SK-N-SH (cell line): ENCODE results near the gene MIPEP. TPM values are rescaled to one million over a fixed set of nuclear protein-coding genes. Genes with fewer than 3 reads are reported as not detected.

Experiments
- CTCF ChIA-PET: fragments of 300-600, 350-600 bp; formaldehyde crosslinking; extraction: SDS; loops from one replicate; lab custom pipeline; 2021; lab: Yijun Ruan, JAX
- POLR2A ChIA-PET: fragments of 350-600 bp; sonication (Branson Sonifier 250); formaldehyde crosslinking; extraction: SDS; loops from one replicate; lab custom pipeline; 2020; ENCODE audit warnings: antibody characterized with exemption, inconsistent platforms; lab: Yijun Ruan, JAX
- DNase-seq: peaks from one replicate; pipeline ENCODE4 v3.0.0; 2012
- H2AFZ ChIP-seq: fragments of 200-600 bp; sonication (generic); 2 replicates; pipeline ENCODE4 v1.8.1; 2016; ENCODE audit warnings: antibody characterized with exemption, mild to moderate bottlenecking, low read depth
- H3F3A ChIP-seq: fragments of 200-600 bp; sonication (generic); replicated peaks from 2 replicates; pipeline ENCODE3; 2016; ENCODE audit warnings: antibody characterized with exemption, mild to moderate bottlenecking; ENCODE audit not compliant: insufficient read depth
- H3K27ac ChIP-seq, 2 experiments: fragments of 200-500 bp in 1 of 2; fragments of 200-600 bp in 1 of 2; sonication (Bioruptor generic) in 1 of 2; sonication (generic), shearing (Covaris generic) in 1 of 2; 2 replicates each; pipeline versions ENCODE4 v1.5.1 to v1.6.1; 2014 to 2016; ENCODE audit warnings: low read depth in 2 of 2, inconsistent platforms in 1 of 2, low read length in 1 of 2, mild to moderate bottlenecking in 1 of 2, mixed read lengths in 1 of 2
- H3K27me3 ChIP-seq: fragments of 200-600 bp; sonication (generic), shearing (Covaris generic); 2 replicates; pipeline ENCODE4 v1.6.1; 2016; ENCODE audit warnings: mixed run types; ENCODE audit not compliant: insufficient read depth
- H3K36me3 ChIP-seq, 2 experiments: fragments of 200-500 bp in 1 of 2; fragments of 200-600 bp in 1 of 2; sonication (Bioruptor generic) in 1 of 2; sonication (generic) in 1 of 2; replicated peaks in 1 of 2; 2 replicates each; pipeline versions ENCODE3 to v1.5.1; 2014 to 2016; ENCODE audit warnings: low read length in 1 of 2, mild to moderate bottlenecking in 1 of 2; ENCODE audit not compliant: insufficient read depth in 2 of 2, control insufficient read depth in 1 of 2
- H3K4me1 ChIP-seq, 2 experiments: fragments of 200-500 bp in 1 of 2; fragments of 200-600 bp in 1 of 2; sonication (Bioruptor generic) in 1 of 2; sonication (generic), shearing (Covaris generic) in 1 of 2; 2 replicates each; pipeline versions ENCODE4 v1.5.1 to v1.6.1; 2014 to 2016; ENCODE audit warnings: low read depth in 1 of 2, low read length in 1 of 2, mixed run types in 1 of 2; ENCODE audit not compliant: insufficient read depth in 2 of 2, control insufficient read depth in 1 of 2
- H3K4me2 ChIP-seq: fragments of 200-600 bp; sonication (generic), shearing (Covaris generic); 2 replicates; pipeline ENCODE4 v1.6.1; 2017; ENCODE audit warnings: mixed run types
- H3K4me3 ChIP-seq, 2 experiments: fragments of 200-500 bp in 1 of 2; fragments of 200-600 bp in 1 of 2; sonication (Bioruptor generic) in 1 of 2; sonication (generic), shearing (Covaris generic) in 1 of 2; 2 replicates each; pipeline versions ENCODE4 v1.5.1 to v1.8.1; 2014 to 2016; ENCODE audit warnings: low read depth in 2 of 2, inconsistent platforms in 1 of 2, low read length in 1 of 2, mild to moderate bottlenecking in 1 of 2, mixed read lengths in 1 of 2, moderate library complexity in 1 of 2
- H3K79me2 ChIP-seq: fragments of 200-600 bp; sonication (generic); 2 replicates; pipeline ENCODE4 v1.8.1; 2017; ENCODE audit warnings: mild to moderate bottlenecking; ENCODE audit not compliant: insufficient read depth
- H3K9ac ChIP-seq: fragments of 200-600 bp; sonication (generic); 2 replicates; pipeline ENCODE4 v1.6.1; 2017; ENCODE audit warnings: mixed run types
- H3K9me2 ChIP-seq: fragments of 200-600 bp; sonication (generic); 2 replicates; pipeline ENCODE4 v1.6.1; 2017; ENCODE audit warnings: mixed run types
- H3K9me3 ChIP-seq: fragments of 200-600 bp; sonication (generic); 2 replicates; pipeline ENCODE4 v1.6.1; 2017; ENCODE audit warnings: mixed run types, mild to moderate bottlenecking, moderate library complexity
- H4K20me1 ChIP-seq: fragments of 200-600 bp; sonication (generic); 2 replicates; pipeline ENCODE4 v1.6.1; 2017; ENCODE audit warnings: mild to moderate bottlenecking, mixed run types; ENCODE audit not compliant: insufficient read depth
- CTCF ChIP-seq: fragments of 200-600 bp; sonication (generic); IDR thresholded peaks from 2 replicates; pipeline ENCODE4 v1.6.1; 2017; ENCODE audit warnings: antibody characterized with exemption, mild to moderate bottlenecking, moderate library complexity
- ELF1 ChIP-seq: IDR thresholded peaks from 2 replicates; pipeline ENCODE4 v1.4.0; 2012
- EZH2phosphoT487 ChIP-seq: fragments of 200-600 bp; sonication (generic); IDR thresholded peaks from 2 replicates; pipeline ENCODE4 v1.6.1; 2017; ENCODE audit warnings: low read depth, mixed run types, mild to moderate bottlenecking, antibody characterized with exemption, moderate library complexity, borderline replicate concordance
- GABPA ChIP-seq: IDR thresholded peaks from 2 replicates; pipeline ENCODE4 v1.4.0; 2012; ENCODE audit warnings: low read depth, mild to moderate bottlenecking
- MAX ChIP-seq: IDR thresholded peaks from 2 replicates; pipeline ENCODE4 v1.4.0; 2012; ENCODE audit warnings: low read depth
- MXI1 ChIP-seq: IDR thresholded peaks from 2 replicates; pipeline ENCODE4 v1.6.1; 2012; ENCODE audit warnings: mild to moderate bottlenecking, low read depth, low read length, improper control_type of control experiment
- NRF1 ChIP-seq: IDR thresholded peaks from 2 replicates; pipeline ENCODE4 v1.6.1; 2012; ENCODE audit warnings: low read depth, mild to moderate bottlenecking, low read length
- PBX3 ChIP-seq: IDR thresholded peaks from 2 replicates; pipeline ENCODE4; 2012
- REST ChIP-seq: IDR thresholded peaks from 2 replicates; pipeline ENCODE4 v1.6.1; 2012; ENCODE audit warnings: mild to moderate bottlenecking, low read depth, low read length, moderate library complexity
- TAF1 ChIP-seq: IDR thresholded peaks from 2 replicates; pipeline ENCODE4 v1.6.1; 2012; ENCODE audit warnings: low read depth, mild to moderate bottlenecking, low read length, moderate library complexity, borderline replicate concordance
- TCF12 ChIP-seq: IDR thresholded peaks from 2 replicates; pipeline ENCODE4 v1.4.0; 2012
- TEAD4 ChIP-seq: IDR thresholded peaks from 2 replicates; pipeline ENCODE4 v1.4.0; 2012; ENCODE audit warnings: mild to moderate bottlenecking, borderline replicate concordance; ENCODE audit not compliant: insufficient read depth
- YY1 ChIP-seq: IDR thresholded peaks from 2 replicates; pipeline ENCODE4 v1.4.0; 2012; ENCODE audit warnings: low read depth, mild to moderate bottlenecking
- ZBTB33 ChIP-seq: IDR thresholded peaks from 2 replicates; pipeline ENCODE4 v1.4.0; 2012; ENCODE audit warnings: low read depth, borderline replicate concordance
- WGBS: methylation state at CpG from one replicate; pipeline ENCODE4 v1.1.6; 2017; ENCODE audit warnings: low lambda C conversion rate; 5-methylcytosine and 5-hydroxymethylcytosine counted together
- polyA plus RNA-seq, 3 experiments: library from polyadenylated mRNA; depleted of rRNA; stranded (reverse); fragments of >200 nt; gene quantifications; 2 replicates each; pipeline ENCODE4 v1.2.3, GENCODE V29; 2012

The MIPEP gene
- polyA plus RNA-seq, 1 of the 3 experiments (the other 2 are of a cell fraction) = 12.7 TPM

- peaks cover 2 to 3% of the 10 kb centered on the region in 2 experiments for H3K36me3 ChIP-seq
- H3K4me3 ChIP-seq = no peak overlapping the region
- DNase-seq = no peak
- WGBS = 83% methylated on average over 1 of the region's 1 CpG
- no peaks in the 10 kb centered on the region for H3K27me3 ChIP-seq
- no peak overlapping the region for H2AFZ ChIP-seq
- no peak overlapping the region for H3K9ac ChIP-seq
- no peaks in the 10 kb centered on the region for H3K79me2 ChIP-seq
- H3K27ac ChIP-seq = no peak overlapping the region
- CTCF ChIA-PET = no interaction called here
- no peak for TF ChIP-seq EZH2phosphoT487
- TF ChIP-seq REST = no peak
- no peak for TF ChIP-seq MAX
- TF ChIP-seq ELF1 = no peak
- no peak for TF ChIP-seq CTCF
- no peak for TF ChIP-seq PBX3
- TF ChIP-seq NRF1 = no peak
- TF ChIP-seq GABPA = no peak
- TF ChIP-seq MXI1 = no peak
- no peak for TF ChIP-seq TAF1
- no peak for TF ChIP-seq ZBTB33
- no peak for TF ChIP-seq YY1
- no peak for TF ChIP-seq TCF12
- no peak for TF ChIP-seq TEAD4
- H3K9me2 ChIP-seq = no peaks in the 10 kb centered on the region
- H3K4me2 ChIP-seq = no peak overlapping the region
- no peaks in the 10 kb centered on the region for H3K9me3 ChIP-seq
- H3K4me1 ChIP-seq = peaks cover 0 to 10% of the 10 kb centered on the region in 2 experiments; a peak in 2 of 4 replicates
- no peaks in the 10 kb centered on the region for H4K20me1 ChIP-seq
- POLR2A ChIA-PET = no interaction called here
- H3F3A ChIP-seq = no peaks in the 10 kb centered on the region
Measured at GRCh38 chr13:23843436-23843835, 45.8 kb downstream of the MIPEP start.
